Measurements from ENCODE around the gene RPL32.
"Not testable (repeated sequence)": the region's sequence is repeated elsewhere in the genome, so short reads cannot be mapped to it uniquely, and the experiment has no call there.

The RPL32 gene

DNA sequence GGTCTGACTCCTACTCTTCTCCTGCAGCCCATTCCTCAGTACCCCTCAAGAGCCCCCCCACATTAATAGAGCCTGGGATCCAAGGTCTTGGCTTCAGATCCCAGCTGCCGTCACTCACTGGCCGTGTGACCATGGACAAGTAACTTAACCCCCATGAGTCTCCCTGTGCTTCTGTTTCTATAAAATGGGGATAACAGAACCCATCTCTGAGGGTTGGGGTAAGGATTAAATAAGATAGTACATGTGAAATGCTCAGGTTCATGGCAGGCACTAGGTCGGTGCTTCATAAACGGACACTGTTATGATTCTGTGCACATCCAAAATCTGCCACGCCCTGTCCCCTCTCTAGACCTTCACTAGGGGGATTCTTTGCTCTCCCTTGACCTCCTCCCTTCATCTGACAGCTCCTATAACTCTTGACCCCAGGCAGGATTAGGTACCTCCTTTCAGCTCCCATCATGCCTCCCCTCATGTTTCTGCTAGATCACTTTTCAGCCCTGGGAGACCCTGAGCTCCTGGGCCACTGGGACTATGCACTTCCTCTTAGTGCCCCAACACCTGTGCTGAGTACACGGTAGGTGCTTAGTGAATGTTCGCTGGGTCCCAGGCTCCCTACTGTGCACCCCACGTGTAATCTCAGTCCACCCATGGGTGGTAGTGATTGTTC is 43.3 kb downstream of the RPL32 start:
- in situ Hi-C loops (cut with HindIII; ENCODE audit: low pct_ligation_motif_present, low sequenced_read_pairs): no loop called here

DNA sequence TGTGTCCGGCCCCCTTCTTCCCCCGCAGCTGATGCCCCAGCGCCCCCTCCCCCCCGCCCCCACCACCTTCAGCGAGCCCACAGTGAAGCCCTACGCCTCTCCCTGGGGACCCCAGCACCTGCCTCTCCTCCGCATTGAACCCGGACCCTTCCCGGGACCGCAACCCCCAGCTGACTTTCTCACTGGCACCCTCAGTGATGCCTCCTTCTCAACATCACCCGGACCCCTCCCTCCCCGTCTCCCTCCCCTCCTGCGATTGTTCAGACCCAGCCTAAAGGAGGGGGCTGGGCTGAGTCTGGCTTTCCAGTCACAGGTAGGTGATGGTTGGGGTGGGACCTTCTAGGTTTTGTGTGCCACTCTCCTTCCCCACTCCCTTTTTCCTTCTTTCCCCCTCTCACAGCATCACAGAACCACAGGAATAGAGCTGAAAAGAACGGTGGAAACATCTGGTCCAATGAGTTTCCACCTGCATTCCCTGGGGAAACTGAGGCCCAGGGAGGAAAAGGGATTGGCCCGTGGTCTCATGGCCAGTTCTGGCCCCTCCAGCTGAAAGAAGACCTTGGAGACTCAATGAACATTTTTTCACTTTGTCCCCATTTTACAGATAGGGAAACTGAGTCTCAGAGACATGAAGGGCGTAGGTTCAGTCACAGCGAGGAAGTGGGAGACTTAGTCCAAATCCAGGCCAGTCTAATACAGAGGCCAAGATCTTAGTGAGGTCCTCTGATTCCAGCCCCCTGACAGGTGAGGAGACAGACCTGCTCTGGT is 44.1 kb downstream of the RPL32 start:
- in situ Hi-C loops (cut with HindIII; ENCODE audit: low pct_ligation_motif_present, low sequenced_read_pairs): no loop called here
- no peak overlapping the region for H3K27ac ChIP-seq
- no peak for DNase-seq
- H3K36me3 ChIP-seq (replicated peaks): no peaks in the 10 kb centered on the region
- no peaks in the 10 kb centered on the region for H3K27me3 ChIP-seq (replicated peaks)
- TF ChIP-seq, protein P1, sequence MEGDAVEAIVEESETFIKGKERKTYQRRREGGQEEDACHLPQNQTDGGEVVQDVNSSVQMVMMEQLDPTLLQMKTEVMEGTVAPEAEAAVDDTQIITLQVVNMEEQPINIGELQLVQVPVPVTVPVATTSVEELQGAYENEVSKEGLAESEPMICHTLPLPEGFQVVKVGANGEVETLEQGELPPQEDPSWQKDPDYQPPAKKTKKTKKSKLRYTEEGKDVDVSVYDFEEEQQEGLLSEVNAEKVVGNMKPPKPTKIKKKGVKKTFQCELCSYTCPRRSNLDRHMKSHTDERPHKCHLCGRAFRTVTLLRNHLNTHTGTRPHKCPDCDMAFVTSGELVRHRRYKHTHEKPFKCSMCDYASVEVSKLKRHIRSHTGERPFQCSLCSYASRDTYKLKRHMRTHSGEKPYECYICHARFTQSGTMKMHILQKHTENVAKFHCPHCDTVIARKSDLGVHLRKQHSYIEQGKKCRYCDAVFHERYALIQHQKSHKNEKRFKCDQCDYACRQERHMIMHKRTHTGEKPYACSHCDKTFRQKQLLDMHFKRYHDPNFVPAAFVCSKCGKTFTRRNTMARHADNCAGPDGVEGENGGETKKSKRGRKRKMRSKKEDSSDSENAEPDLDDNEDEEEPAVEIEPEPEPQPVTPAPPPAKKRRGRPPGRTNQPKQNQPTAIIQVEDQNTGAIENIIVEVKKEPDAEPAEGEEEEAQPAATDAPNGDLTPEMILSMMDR (IDR thresholded peaks at IDR 0.05; ENCODE audit: low read depth, low read length, missing control alignments): no peak
- peak overlapping the region; percentile 66 for H3K4me3 ChIP-seq (ENCODE audit: low read depth, low read length)

More for the DNA sequence above, 43.3 kb downstream of the RPL32 start:
- TF ChIP-seq, protein P1 (IDR thresholded peaks at IDR 0.05; ENCODE audit: low read depth, low read length, missing control alignments): no peak
- H3K4me3 ChIP-seq (ENCODE audit: low read depth, low read length): no peak overlapping the region
- no peaks in the 10 kb centered on the region for H3K36me3 ChIP-seq (replicated peaks)
- H3K27me3 ChIP-seq (replicated peaks): no peaks in the 10 kb centered on the region
- H3K27ac ChIP-seq: no peak overlapping the region
- DNase-seq: no peak

DNA sequence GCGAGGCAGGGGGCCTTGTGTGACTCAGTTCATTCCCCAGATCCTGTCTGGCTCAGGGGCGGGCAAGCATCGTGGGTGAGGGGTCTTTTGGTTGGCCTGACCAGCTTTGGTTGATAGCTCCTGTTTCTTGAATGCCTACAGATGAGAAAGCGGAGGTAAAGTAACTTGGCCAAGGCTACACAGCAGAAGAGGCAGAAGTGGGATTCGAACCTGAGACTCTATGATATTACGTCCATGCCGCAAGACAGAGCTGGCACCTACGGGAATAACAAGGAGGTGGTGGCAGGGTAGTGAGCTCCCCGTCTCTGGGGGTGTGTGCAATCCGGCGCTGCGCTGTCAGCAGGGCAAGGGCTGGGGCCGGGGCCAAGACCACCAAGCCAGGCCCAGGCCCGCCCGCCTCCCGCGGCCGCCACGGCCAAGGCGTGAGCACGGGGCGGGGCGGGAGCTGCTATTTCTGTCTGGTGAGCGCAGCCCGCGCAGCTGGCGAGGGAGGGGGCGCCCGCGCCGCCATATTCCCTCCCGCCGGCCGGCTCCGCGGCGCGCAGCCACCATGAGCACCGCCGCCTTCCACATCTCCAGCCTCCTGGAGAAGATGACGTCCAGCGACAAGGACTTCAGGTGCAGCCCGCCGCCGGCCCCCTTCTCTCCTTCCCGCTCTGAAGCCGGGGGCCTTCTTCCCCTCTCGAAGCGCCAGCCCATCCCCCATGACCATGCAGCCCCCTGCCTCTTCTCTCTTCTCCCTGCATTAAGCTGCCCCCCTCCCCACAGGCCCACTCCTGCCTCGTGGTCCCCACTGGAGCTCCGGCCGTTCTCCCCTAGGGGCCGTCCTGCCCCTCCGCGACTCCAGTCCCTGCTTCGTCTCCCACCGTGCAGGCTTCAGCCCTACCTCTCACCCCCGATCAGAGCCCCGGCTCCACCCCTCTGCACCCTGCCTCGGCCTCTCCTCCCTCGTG is 44.9 kb downstream of the RPL32 start, which contains the start of gene CAND2:
CAND2 (plus strand) TSS at position 510 of the 953 bp plus-strand sequence; CDS start at position 551, 41 bp downstream.
- TF ChIP-seq, protein P1 (IDR thresholded peaks at IDR 0.05; ENCODE audit: low read depth, low read length, missing control alignments): no peak

DNA sequence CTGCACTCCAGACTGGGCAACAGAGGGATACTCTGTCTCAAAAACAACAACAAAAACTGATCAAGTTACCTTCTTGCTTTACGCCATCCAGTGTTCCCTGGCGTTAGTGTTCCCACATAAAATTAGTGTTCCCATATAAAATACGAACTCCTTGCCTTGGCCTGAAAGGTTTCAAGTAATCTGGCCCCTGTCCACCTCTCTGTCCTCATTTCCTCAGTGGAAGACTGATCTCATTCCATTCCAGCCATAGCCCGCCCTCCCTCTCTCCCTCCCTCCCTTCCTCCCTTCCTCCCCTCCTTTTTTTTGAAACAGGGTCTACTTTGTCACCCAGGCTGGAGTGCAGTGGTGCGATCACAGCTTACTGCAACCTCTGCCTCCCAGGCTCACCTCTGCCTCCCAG is 47.7 kb downstream of the RPL32 start:
- no peak overlapping the region for H3K4me3 ChIP-seq (ENCODE audit: low read depth, low read length)
- DNase-seq: no peak
- in situ Hi-C loops (cut with HindIII; ENCODE audit: low pct_ligation_motif_present, low sequenced_read_pairs): no loop called here
- no peaks in the 10 kb centered on the region for H3K36me3 ChIP-seq (replicated peaks)
- no peak overlapping the region for H3K27ac ChIP-seq
- TF ChIP-seq, protein P1 (IDR thresholded peaks at IDR 0.05; ENCODE audit: low read depth, low read length, missing control alignments): no peak
- H3K27me3 ChIP-seq (replicated peaks): no peaks in the 10 kb centered on the region

More for the DNA sequence above, 44.9 kb downstream of the RPL32 start, which contains the start of gene CAND2:
- Histone ChIP-seq H3K27ac (no peak within 1 kb of the TSS), H3K36me3 (replicated peaks) (no peaks in the 10 kb centered on the region), H3K27me3 (replicated peaks) (no peaks in the 10 kb centered on the region), H3K4me3 (ENCODE audit: low read depth, low read length) (peak within 1 kb of the TSS; percentile 66)
- DNase-seq: peak; percentile 5
- in situ Hi-C loops (cut with HindIII; ENCODE audit: low pct_ligation_motif_present, low sequenced_read_pairs): no loop called here

DNA sequence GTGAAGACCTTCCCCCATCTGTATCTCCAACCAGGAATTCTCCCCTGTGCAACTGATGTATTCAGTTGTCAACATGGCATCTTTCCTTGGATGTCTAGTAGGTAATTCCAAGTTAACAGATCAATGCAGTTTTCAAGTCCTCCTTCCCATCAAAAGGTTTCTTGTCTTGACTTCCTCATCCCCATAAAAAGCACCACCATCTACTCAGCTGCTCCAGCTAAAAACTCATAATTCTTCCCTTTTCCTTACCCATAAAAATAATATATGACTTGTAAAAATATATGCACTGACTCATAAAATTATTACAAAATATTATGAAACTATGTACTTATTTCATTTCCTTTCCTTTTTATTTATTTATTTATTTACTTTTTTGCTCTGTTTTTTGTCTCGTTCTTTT is 49.9 kb downstream of the RPL32 start:
- Histone ChIP-seq H3K27ac (no peak overlapping the region), H3K4me3 (ENCODE audit: low read depth, low read length) (no peak overlapping the region), H3K27me3 (replicated peaks) (no peaks in the 10 kb centered on the region), H3K36me3 (replicated peaks) (no peaks in the 10 kb centered on the region)
- in situ Hi-C loops (cut with HindIII; ENCODE audit: low pct_ligation_motif_present, low sequenced_read_pairs): no loop called here
- no peak for DNase-seq
- TF ChIP-seq, protein P1 (IDR thresholded peaks at IDR 0.05; ENCODE audit: low read depth, low read length, missing control alignments): no peak

DNA sequence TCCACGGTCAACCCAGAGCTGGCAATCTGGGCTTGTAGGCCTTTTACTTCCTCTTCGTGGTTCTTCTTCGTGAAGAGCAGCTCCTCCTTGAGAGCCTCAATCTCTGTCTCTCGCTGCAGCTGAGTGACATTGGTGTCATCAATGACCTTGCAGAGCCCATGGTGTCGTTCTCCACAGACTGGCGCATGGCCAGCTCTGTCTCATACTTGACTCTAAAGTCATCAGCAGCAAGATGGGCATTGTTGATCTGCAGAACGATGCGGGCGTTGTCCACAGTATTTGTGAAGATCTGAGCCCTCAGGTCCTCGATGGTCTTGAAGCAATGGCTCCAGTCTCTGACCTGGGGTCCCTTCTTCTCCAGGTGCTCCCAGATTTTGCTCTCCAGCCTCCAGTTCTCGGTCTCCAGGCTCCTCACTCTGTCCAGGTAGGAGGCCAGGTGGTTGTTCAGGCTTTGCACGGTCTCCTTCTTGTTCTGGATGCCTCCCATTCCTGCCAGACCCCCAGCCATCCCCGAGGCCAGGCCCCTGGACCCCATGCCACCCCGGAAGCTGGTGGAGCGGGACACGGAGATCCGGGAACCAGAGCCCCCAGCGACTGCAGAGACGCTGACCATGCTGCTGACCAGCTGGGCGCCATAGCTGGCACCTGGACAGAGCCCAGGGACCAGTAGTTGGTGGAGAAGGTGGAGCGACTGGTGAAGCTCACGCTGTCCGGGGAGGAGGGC is 53.2 kb downstream of the RPL32 start:
- H3K27me3 ChIP-seq (replicated peaks); in situ Hi-C loops (cut with HindIII; ENCODE audit: low pct_ligation_motif_present, low sequenced_read_pairs); H3K36me3 ChIP-seq (replicated peaks); H3K27ac ChIP-seq; DNase-seq; H3K4me3 ChIP-seq (ENCODE audit: low read depth, low read length): not testable (repeated sequence)
